Upper lobe of right lung (tissue), 1 donor: Measurements from ENCODE around the gene SLC6A18. TPM values are rescaled to one million over a fixed set of nuclear protein-coding genes. Genes with fewer than 3 reads are reported as not detected.
"Not testable (repeated sequence)": the region's sequence is repeated elsewhere in the genome, so short reads cannot be mapped to it uniquely, and the experiment has no call there.

Experiments used
- ATAC-seq: fragments of 200-7000 bp; cut with Tn5 transposase; one replicate; pipeline ENCODE4 v1.9.1; 2020; ENCODE audit warnings: mild to moderate bottlenecking, moderate library complexity
- DNase-seq: peaks from one replicate; pipeline ENCODE4 v3.0.0-alpha.2; 2020
- H3K27ac ChIP-seq: fragments of 200-600 bp; one replicate; pipeline ENCODE4 v1.8.0; 2022
- H3K27me3 ChIP-seq: fragments of 200-600 bp; one replicate; pipeline ENCODE4 v1.8.0; 2022; ENCODE audit warnings: mild to moderate bottlenecking
- H3K36me3 ChIP-seq: fragments of 200-600 bp; one replicate; pipeline ENCODE4 v1.8.0; 2022
- H3K4me1 ChIP-seq: fragments of 200-600 bp; one replicate; pipeline ENCODE4 v1.8.0; 2022
- H3K4me3 ChIP-seq: fragments of 200-600 bp; one replicate; pipeline ENCODE4 v1.8.0; 2022; ENCODE audit warnings: mild to moderate bottlenecking
- H3K9me3 ChIP-seq: fragments of 200-600 bp; one replicate; pipeline ENCODE4 v1.8.0; 2022
- intact Hi-C: fragments of 100-400 bp; cut with DNase I; formaldehyde crosslinking; loops from one replicate; pipeline ENCODE4 v1.11.0; 2022
- total RNA-seq: library from RNA; stranded (reverse); fragmentation: NEBNext Ultra II Directional; extraction: Animal tissue kit (Norgen Biotek cat#: 25700); gene quantifications from one replicate; pipeline ENCODE4 v1.2.1, GENCODE V29; 2021
- TF ChIP-seq, protein P1 (sequence below): fragments of 200-600 bp; IDR thresholded peaks from one replicate; pipeline ENCODE4 v1.8.0; 2022; ENCODE audit warnings: antibody characterized with exemption
- donor health status: DM: no; HTN: yes; CAD: no; lungs with severe emphysema.

SLC6A18 gene
- total RNA-seq, 1 donor from 2014 or later, result not detected

DNA sequence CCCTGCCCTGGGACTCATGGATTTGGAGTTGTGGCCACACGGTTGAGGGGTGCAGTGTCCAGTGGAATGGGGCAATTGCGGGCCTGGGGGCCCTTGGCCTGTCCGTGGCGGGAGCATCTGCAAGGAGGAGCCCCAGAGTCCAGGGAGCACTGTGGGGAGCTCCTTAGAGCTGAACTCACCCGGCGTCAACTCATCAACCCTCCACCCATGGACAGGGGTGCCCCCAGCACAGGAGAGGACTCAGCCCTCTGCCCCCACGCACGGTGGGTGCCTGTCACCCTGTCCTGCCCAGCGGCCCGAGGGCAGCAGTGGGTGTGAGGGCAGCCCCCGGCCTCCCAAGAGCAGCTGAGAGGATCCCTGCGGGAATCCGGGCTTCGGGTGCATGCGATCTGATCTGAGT, 550 bp upstream of the SLC6A18 start:
- TF ChIP-seq, protein P1, sequence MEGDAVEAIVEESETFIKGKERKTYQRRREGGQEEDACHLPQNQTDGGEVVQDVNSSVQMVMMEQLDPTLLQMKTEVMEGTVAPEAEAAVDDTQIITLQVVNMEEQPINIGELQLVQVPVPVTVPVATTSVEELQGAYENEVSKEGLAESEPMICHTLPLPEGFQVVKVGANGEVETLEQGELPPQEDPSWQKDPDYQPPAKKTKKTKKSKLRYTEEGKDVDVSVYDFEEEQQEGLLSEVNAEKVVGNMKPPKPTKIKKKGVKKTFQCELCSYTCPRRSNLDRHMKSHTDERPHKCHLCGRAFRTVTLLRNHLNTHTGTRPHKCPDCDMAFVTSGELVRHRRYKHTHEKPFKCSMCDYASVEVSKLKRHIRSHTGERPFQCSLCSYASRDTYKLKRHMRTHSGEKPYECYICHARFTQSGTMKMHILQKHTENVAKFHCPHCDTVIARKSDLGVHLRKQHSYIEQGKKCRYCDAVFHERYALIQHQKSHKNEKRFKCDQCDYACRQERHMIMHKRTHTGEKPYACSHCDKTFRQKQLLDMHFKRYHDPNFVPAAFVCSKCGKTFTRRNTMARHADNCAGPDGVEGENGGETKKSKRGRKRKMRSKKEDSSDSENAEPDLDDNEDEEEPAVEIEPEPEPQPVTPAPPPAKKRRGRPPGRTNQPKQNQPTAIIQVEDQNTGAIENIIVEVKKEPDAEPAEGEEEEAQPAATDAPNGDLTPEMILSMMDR, result no peak
- intact Hi-C loops, result no loop called here
- Histone ChIP-seq H3K36me3 (no peaks in the 10 kb centered on the region), H3K4me1 (no peaks in the 10 kb centered on the region), H3K4me3 (no peak overlapping the region), H3K27me3 (no peaks in the 10 kb centered on the region), H3K27ac (no peak overlapping the region), H3K9me3 (no peaks in the 10 kb centered on the region)
- ATAC-seq (no peak), DNase-seq (no peak)

DNA sequence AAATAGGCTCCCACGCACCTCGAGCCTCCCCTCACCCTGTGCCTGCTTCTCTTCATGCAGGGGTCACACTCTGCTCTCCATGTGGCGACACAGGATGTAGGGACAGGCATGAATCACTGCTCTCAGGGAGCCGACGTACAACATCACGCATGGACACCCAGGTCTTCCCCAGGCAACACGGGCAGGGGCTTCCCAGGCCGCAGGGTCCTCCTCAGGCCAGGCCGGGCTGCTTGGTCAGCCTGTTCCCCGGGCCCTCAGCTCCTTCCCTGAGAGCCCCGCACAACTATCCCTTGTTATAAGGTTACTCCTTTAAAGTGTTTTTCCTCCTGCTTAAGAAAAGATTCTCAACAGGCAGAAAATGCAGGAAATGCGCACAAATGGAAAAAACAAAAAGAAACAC, 1.1 kb downstream of the SLC6A18 start:
- Histone ChIP-seq H3K27ac (no peak overlapping the region), H3K4me1 (no peaks in the 10 kb centered on the region), H3K27me3 (no peaks in the 10 kb centered on the region), H3K9me3 (no peaks in the 10 kb centered on the region), H3K36me3 (no peaks in the 10 kb centered on the region), H3K4me3 (no peak overlapping the region)
- intact Hi-C loops, result no loop called here
- ATAC-seq (no peak), DNase-seq (no peak)
- TF ChIP-seq, protein P1, result no peak

DNA sequence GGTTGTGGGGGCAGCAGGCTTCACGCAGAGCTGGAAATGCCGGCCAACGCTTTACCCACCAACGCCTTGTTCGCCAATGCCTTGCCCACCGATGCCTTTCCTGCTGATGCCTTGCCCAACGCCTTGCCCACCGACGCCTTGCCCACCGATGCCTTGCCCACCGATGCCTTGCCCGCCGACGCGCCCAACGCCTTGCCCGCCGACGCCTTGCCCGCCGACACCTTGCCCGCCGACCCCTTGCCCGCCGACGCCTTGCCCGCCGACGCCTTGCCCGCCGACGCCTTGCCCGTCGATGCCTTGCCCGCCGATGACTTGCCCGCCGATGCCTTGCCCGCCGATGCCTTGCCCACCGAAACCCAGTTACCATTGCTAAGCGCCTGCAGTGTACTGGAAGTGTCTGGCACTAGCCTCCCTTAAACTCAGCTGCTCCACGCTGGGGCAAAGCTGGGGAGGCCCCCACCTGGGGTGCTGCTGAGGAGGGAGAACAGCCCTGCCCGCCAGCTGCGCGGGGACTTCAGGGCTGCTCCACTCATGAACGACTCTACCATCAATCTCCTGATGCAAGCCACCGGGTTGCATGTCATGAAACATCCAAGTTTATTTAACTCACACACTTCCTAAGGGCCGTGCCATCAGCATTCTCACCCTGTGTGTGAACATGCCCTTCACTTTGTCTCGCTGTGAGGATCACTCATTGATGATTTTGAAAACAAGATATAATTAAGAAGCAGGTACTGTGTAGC, 1.8 kb downstream of the SLC6A18 start:
- Histone ChIP-seq H3K9me3 (no peaks in the 10 kb centered on the region), H3K27me3 (no peaks in the 10 kb centered on the region), H3K4me1 (no peaks in the 10 kb centered on the region), H3K4me3 (no peak overlapping the region), H3K27ac (no peak overlapping the region), H3K36me3 (no peaks in the 10 kb centered on the region)
- ATAC-seq, result no peak
- TF ChIP-seq, protein P1, result no peak
- DNase-seq, result no peak
- intact Hi-C loops, result no loop called here

DNA sequence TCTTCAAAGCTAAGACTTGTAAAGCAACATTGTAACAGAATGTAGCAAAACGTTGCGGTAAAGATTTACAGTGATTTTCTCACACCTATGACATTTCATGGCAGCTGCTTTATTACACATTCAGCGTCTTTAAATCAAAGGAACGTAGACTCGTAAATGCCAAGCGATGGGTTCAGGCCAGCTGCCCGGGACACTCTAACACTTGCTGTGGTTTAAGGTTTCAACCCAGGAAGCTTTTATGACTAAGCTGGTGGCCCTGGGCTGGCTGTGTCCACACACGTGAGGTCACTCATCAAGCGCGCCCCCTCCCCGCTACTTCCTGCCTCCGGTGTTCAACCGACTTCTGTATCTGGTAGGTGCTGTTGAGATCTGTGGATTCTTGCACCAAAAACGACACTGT, 2.5 kb downstream of the SLC6A18 start:
- peak; percentile 40 for ATAC-seq
- no peak overlapping the region for H3K4me3 ChIP-seq
- DNase-seq, result no peak
- intact Hi-C loops, result no loop called here
- no peaks in the 10 kb centered on the region for H3K4me1 ChIP-seq
- H3K27me3 ChIP-seq, result no peaks in the 10 kb centered on the region
- H3K27ac ChIP-seq, result no peak overlapping the region
- no peaks in the 10 kb centered on the region for H3K36me3 ChIP-seq
- no peaks in the 10 kb centered on the region for H3K9me3 ChIP-seq
- TF ChIP-seq, protein P1, result no peak

DNA sequence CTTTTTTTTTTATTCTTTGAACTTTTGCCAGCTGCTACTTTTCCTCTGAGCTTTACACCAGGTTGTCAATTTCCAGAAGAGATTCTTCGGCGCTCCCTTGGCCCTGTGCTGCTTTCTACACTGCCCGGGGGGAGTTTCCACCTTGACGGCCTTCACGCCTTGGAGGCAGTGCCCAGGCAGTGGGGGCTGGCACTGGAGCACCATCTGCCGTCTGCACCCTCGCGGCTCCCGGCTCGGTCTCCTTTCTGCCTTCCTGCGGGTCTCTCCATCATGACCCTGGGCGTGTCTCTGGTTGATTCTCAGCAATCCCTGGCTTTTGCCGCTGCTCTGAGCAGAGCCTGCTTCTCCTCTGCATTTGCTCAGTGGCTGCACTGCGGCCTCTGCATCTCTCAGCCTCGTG, 2.9 kb downstream of the SLC6A18 start:
- intact Hi-C loops, result no loop called here
- H3K4me3 ChIP-seq, result no peak overlapping the region
- no peak for DNase-seq
- no peaks in the 10 kb centered on the region for H3K27me3 ChIP-seq
- no peaks in the 10 kb centered on the region for H3K4me1 ChIP-seq
- H3K9me3 ChIP-seq, result no peaks in the 10 kb centered on the region
- TF ChIP-seq, protein P1, result no peak
- no peak overlapping the region for H3K27ac ChIP-seq
- H3K36me3 ChIP-seq, result no peaks in the 10 kb centered on the region
- ATAC-seq, result no peak

DNA sequence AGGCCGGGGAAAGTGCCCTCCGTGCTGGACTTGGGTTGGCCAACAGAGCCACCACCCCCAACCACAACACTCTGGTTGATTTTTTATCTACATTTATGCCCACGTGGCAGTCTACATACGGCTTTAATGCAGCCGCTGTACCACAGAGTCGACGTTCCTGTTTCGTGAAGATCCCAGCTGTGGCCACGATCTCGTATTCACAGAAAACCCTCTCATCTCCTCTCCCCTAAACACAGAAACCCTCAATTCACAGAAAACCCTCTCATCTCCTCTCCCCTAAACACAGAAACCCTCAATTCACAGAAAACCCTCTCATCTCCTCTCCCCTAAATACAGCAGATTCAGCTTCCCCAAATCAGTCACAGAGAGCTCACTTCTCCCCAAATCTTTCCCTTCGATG, 3.8 kb downstream of the SLC6A18 start:
- H3K36me3 ChIP-seq, ATAC-seq, DNase-seq, intact Hi-C loops, H3K27ac ChIP-seq, H3K4me3 ChIP-seq, H3K27me3 ChIP-seq, H3K4me1 ChIP-seq, H3K9me3 ChIP-seq: not testable (repeated sequence)
